Lower leg skin (tissue), 4 donors: ENCODE data around the gene CFAP20DC. TPM values are rescaled to one million over a fixed set of nuclear protein-coding genes. Genes with fewer than 3 reads are reported as not detected.

Experiments used
- DNase-seq, 2 donors: peaks; one replicate each; pipeline ENCODE4 v3.0.0-alpha.2; 2019; ENCODE audit warnings: low spot score in 2 of 2
- H3K4me3 ChIP-seq: fragments of 200-600 bp; sonication (generic); 2 replicates; pipeline ENCODE4 v1.5.1; 2017; ENCODE audit warnings: mild to moderate bottlenecking, low read depth; ENCODE audit not compliant: poor library complexity, severe bottlenecking
- POLR2A ChIP-seq, 2 donors: fragments of 450-650 bp; IDR thresholded peaks; one replicate each; pipeline ENCODE4 v1.6.1; 2016 to 2017; ENCODE audit warnings: antibody characterized with exemption in 2 of 2, mild to moderate bottlenecking in 1 of 2, moderate library complexity in 1 of 2
- WGBS, 2 donors: methylation state at CpG; one replicate each; pipeline ENCODE4 v1.1.5; 2018; 5-methylcytosine and 5-hydroxymethylcytosine counted together
- intact Hi-C: fragments of 100-400 bp; cut with DNase I; formaldehyde crosslinking; loops from one replicate; pipeline ENCODE4 v1.15.0; 2023; ENCODE audit warnings: low total_unique reads
- total RNA-seq, 4 donors: library from RNA; depleted of rRNA; stranded (reverse); fragments of >200 nt; gene quantifications; one replicate each; pipeline ENCODE4 v1.1.0, GENCODE V29; 2016
- TF ChIP-seq, protein P1 (sequence below), 3 donors: fragments of 450-650 bp; IDR thresholded peaks; one replicate each; pipeline ENCODE4 v1.5.1; 2016; ENCODE audit warnings: antibody characterized with exemption in 3 of 3, mild to moderate bottlenecking in 3 of 3, moderate library complexity in 2 of 3

The CFAP20DC gene
- total RNA-seq, 4 donors from 2014 or later: 0.11 to 0.94 (median 0.39) TPM

DNA sequence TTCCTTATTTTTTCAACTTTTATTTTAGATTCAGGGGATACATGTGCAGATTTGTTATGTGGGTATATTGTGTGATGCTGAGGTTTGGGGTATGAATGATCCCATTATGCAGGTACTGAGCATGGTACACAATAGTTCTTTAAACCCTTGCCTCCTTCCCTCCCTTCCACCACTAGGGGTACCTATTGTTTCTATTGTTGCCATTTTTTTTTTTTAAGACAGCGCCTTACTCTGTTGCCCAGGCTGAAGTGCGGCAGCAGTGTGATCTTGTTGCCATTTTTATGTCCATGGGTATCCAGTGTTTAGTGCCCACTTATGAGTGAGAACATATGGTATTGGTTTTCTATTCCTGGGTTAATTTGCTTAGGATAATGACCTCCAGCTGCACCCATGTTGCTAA is 266.0 kb downstream of the CFAP20DC start:
- no peak overlapping the region for H3K4me3 ChIP-seq
- DNase-seq: no peak
- intact Hi-C loops: no loop called here
- TF ChIP-seq POLR2A (IDR thresholded peaks at IDR 0.05): no peak
- TF ChIP-seq, protein P1, sequence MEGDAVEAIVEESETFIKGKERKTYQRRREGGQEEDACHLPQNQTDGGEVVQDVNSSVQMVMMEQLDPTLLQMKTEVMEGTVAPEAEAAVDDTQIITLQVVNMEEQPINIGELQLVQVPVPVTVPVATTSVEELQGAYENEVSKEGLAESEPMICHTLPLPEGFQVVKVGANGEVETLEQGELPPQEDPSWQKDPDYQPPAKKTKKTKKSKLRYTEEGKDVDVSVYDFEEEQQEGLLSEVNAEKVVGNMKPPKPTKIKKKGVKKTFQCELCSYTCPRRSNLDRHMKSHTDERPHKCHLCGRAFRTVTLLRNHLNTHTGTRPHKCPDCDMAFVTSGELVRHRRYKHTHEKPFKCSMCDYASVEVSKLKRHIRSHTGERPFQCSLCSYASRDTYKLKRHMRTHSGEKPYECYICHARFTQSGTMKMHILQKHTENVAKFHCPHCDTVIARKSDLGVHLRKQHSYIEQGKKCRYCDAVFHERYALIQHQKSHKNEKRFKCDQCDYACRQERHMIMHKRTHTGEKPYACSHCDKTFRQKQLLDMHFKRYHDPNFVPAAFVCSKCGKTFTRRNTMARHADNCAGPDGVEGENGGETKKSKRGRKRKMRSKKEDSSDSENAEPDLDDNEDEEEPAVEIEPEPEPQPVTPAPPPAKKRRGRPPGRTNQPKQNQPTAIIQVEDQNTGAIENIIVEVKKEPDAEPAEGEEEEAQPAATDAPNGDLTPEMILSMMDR (IDR thresholded peaks at IDR 0.05): no peak
- WGBS, 2 donors: 86 to 93% methylated on average over 2 of the region's 2 CpGs

DNA sequence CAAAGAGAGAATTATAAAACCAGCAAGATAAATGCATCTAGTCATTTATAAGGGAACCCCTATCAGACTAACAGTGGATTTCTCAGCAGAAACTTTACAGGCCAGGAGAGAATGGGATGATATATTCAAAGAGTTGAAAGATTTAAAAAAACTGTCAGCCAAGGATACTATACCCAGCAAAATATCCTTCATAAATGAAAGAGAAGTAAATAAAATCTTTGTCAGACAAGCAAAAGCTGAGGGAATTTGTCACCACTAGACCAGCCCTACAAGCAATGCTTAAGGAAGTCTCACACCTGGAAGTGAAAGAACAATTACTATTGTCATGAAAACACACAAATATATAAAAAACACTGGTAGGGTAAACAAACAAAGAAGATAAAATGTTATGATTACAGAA is 269.9 kb downstream of the CFAP20DC start:
- H3K4me3 ChIP-seq: no peak overlapping the region
- TF ChIP-seq, protein P1 (IDR thresholded peaks at IDR 0.05): no peak
- no peak for TF ChIP-seq POLR2A (IDR thresholded peaks at IDR 0.05)
- DNase-seq: no peak
- intact Hi-C loops: no loop called here

DNA sequence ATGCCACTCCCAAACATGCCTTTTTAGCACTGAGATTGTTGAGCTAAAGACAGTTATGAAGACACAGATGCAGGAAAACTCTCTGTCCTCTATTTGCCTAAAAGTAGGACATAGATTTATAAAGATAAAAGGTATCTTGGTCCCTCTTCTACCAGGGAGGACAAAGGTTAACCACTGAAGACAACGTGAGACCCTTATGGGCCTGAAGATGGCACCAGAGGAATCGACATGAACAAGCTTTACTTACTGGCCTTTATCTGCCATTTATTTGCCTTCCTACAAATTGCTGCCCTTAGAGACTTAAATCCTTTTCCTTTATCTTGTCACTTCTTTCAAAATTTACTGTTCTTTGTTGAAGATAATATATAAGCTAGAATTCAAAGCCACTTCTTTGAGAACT is 273.6 kb downstream of the CFAP20DC start:
- no peak for DNase-seq
- TF ChIP-seq, protein P1 (IDR thresholded peaks at IDR 0.05): no peak
- TF ChIP-seq POLR2A (IDR thresholded peaks at IDR 0.05): no peak
- WGBS, 2 donors: 68 to 79% methylated on average over 2 of the region's 2 CpGs
- no peak overlapping the region for H3K4me3 ChIP-seq
- intact Hi-C loops: no loop called here

DNA sequence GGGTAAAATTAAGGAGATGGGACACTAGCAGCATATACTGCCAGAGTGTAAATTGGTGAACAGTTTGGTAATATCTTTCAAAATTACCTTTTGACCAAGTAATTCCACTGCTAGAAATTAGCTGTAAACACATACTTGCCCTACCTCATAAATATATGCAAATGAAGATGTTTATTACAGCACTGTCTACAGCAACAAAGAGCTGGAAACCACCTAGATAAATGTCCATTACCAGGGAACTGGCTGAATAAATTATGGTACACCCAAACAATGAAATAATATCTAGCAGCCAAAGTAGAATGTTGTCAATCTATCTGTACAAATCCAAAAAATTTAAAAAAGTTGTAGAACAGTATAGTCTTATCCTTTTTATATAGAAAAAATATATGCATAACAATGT is 277.4 kb downstream of the CFAP20DC start:
- DNase-seq: no peak
- intact Hi-C loops: no loop called here
- no peak overlapping the region for H3K4me3 ChIP-seq
- TF ChIP-seq, protein P1 (IDR thresholded peaks at IDR 0.05): no peak
- no peak for TF ChIP-seq POLR2A (IDR thresholded peaks at IDR 0.05)

DNA sequence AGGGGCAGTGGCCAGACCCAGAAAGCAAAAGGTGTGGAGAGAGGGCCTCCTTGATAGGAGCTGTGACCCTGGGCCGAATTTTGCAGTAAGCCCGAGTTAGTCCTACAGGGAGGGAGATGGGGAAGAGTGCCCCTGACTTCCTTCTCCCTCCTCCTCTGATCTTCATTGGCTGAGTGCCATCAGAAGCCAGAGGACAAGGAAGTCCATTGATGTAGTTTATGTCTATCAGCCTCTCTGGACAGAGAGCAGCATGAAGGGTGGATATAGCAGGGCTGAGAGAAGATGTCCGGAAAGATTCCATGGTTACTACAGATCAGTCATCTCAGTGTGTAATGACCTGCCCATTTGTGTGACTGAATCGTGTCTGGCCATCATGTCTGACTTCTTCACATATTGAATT is 280.8 kb downstream of the CFAP20DC start:
- no peak for DNase-seq
- H3K4me3 ChIP-seq: no peak overlapping the region
- 79 to 81% methylated on average over 4 of the region's 4 CpGs for WGBS, 2 donors
- intact Hi-C loops: no loop called here
- TF ChIP-seq, protein P1 (IDR thresholded peaks at IDR 0.05): no peak
- TF ChIP-seq POLR2A (IDR thresholded peaks at IDR 0.05): no peak

DNA sequence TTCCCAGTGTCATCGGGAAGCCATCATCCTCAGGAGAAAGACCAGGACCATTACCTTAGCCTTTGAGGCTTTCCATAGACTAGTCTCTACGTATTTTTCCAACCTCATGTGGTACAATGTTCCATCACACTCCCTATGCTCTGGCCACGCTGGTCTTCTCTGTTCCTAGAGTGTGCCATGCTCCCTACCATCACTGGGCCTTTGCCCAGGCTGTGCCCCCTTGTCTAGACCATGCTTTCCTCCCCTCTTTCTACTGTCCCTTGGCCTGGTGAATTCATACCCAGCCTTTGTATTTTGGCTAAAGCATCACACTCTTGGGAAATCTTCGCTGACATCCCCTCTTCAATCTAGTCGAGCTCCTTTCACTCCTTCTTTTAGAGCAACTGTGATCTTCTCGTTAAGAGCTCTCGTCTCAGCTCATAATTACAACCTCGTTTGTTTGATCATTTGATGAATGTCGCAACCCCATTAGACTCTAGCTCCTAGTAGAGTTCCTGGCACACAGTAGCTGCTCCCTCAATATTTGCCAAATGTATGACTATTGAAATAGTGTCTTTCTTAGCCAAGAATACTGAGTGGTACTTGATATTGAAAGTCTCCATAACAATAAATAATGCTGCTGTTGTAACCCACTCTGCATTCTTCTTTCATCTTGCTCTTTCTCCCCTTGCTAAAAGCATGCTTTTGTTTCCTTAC is 283.1 kb downstream of the CFAP20DC start:
- no peak overlapping the region for H3K4me3 ChIP-seq
- intact Hi-C loops: no loop called here
- TF ChIP-seq, protein P1 (IDR thresholded peaks at IDR 0.05): no peak
- no peak for TF ChIP-seq POLR2A (IDR thresholded peaks at IDR 0.05)
- WGBS, 2 donors: 81 to 86% methylated on average over 9 of the region's 9 CpGs
- no peak for DNase-seq
